ENCODE results near the gene SNX20.

The SNX20 gene

GRCh38 chr16:50636753-50637374 is 44.2 kb downstream of the SNX20 start:
- DNase-seq (ENCODE audit: low read depth), result no peak
- in situ Hi-C loops (cut with HindIII; ENCODE audit: low sequenced_read_pairs), result no loop called here
- H3K4me3 ChIP-seq (ENCODE audit: low read depth, low read length), result no peak overlapping the region
- TF ChIP-seq CTCF (IDR thresholded peaks at IDR 0.05; ENCODE audit: low read depth, low read length, missing control alignments), result no peak

GRCh38 chr16:50635505-50636392 is 45.4 kb downstream of the SNX20 start:
- no peak for DNase-seq (ENCODE audit: low read depth)
- in situ Hi-C loops (cut with HindIII; ENCODE audit: low sequenced_read_pairs), result no loop called here
- no peak for TF ChIP-seq CTCF (IDR thresholded peaks at IDR 0.05; ENCODE audit: low read depth, low read length, missing control alignments)
- H3K4me3 ChIP-seq (ENCODE audit: low read depth, low read length), result no peak overlapping the region

- DNase-seq (ENCODE audit: low read depth), result no peak
- in situ Hi-C loops (cut with HindIII; ENCODE audit: low sequenced_read_pairs), result no loop called here
- no peak overlapping the region for H3K4me3 ChIP-seq (ENCODE audit: low read depth, low read length)
- TF ChIP-seq CTCF (IDR thresholded peaks at IDR 0.05; ENCODE audit: low read depth, low read length, missing control alignments), result no peak
These were observed 46.2 kb downstream of the SNX20 start for GRCh38 chr16:50634947-50635346.

- no peak for TF ChIP-seq CTCF (IDR thresholded peaks at IDR 0.05; ENCODE audit: low read depth, low read length, missing control alignments)
- in situ Hi-C loops (cut with HindIII; ENCODE audit: low sequenced_read_pairs), result no loop called here
- no peak for DNase-seq (ENCODE audit: low read depth)
- H3K4me3 ChIP-seq (ENCODE audit: low read depth, low read length), result no peak overlapping the region
These were observed 47.0 kb downstream of the SNX20 start for GRCh38 chr16:50634090-50634489.

GRCh38 chr16:50632927-50633800 is 47.9 kb downstream of the SNX20 start:
- DNase-seq (ENCODE audit: low read depth), result no peak
- in situ Hi-C loops (cut with HindIII; ENCODE audit: low sequenced_read_pairs), result no loop called here
- H3K4me3 ChIP-seq (ENCODE audit: low read depth, low read length), result no peak overlapping the region
- no peak for TF ChIP-seq CTCF (IDR thresholded peaks at IDR 0.05; ENCODE audit: low read depth, low read length, missing control alignments)

- DNase-seq (ENCODE audit: low read depth), result no peak
- no peak for TF ChIP-seq CTCF (IDR thresholded peaks at IDR 0.05; ENCODE audit: low read depth, low read length, missing control alignments)
- in situ Hi-C loops (cut with HindIII; ENCODE audit: low sequenced_read_pairs), result no loop called here
- no peak overlapping the region for H3K4me3 ChIP-seq (ENCODE audit: low read depth, low read length)
These were observed 49.0 kb downstream of the SNX20 start for GRCh38 chr16:50631985-50632576.

Data from astrocyte of the cerebellum (primary cell).